Caco-2 (cell line): ENCODE results near the gene ELP6. TPM values are rescaled to one million over a fixed set of nuclear protein-coding genes. Genes with fewer than 3 reads are reported as not detected.
"Not testable (repeated sequence)": the region's sequence is repeated elsewhere in the genome, so short reads cannot be mapped to it uniquely, and the experiment has no call there.

ENCODE experiments used
- BruUV-seq: library from RNA; stranded (reverse); fragments of 400-500 nt; replicated peaks from 2 replicates; lab custom pipeline; 2021; lab: Mats Ljungman, UMichigan
- CTCF ChIA-PET: fragments of 300-600 bp; sonication (Branson Sonifier 250); formaldehyde crosslinking; loops from one replicate; lab custom pipeline; 2022; ENCODE audit warnings: antibody characterized with exemption; lab: Charles Lee
- POLR2A ChIA-PET: fragments of 300-600 bp; sonication (Branson Sonifier 250); formaldehyde crosslinking; loops from one replicate; lab custom pipeline; 2022; ENCODE audit warnings: antibody characterized with exemption; lab: Charles Lee
- DNase-seq, 2 experiments: peaks; one replicate each; pipeline versions ENCODE4 v3.0.0 to v3.0.0-alpha.2; 2020 to 2022
- H3K27me3 ChIP-seq: replicated peaks from 2 replicates; pipeline ENCODE4 v1.6.0; 2011; ENCODE audit warnings: low read length; ENCODE audit not compliant: control insufficient read depth, insufficient read depth
- H3K36me3 ChIP-seq: 2 replicates; pipeline ENCODE4 v1.5.1; 2011; ENCODE audit warnings: low read length; ENCODE audit not compliant: control insufficient read depth, insufficient read depth
- H3K4me1 ChIP-seq: fragments of 250-450 bp; sonication (Bioruptor Pico); 2 replicates; pipeline ENCODE4 v1.5.1; 2020; ENCODE audit warnings: mild to moderate bottlenecking
- H3K4me3 ChIP-seq: 2 replicates; pipeline ENCODE4 v1.5.1; 2011; ENCODE audit warnings: low read depth, mild to moderate bottlenecking, control low read depth, low read length
- H3K9me3 ChIP-seq: fragments of 250-450 bp; sonication (Bioruptor Pico); 2 replicates; pipeline ENCODE4 v1.5.1; 2020; ENCODE audit warnings: mild to moderate bottlenecking, moderate library complexity
- H3K27ac Mint-ChIP-seq: one replicate; pipeline ENCODE4 v1.8.0; 2022; ENCODE audit warnings: mixed read lengths; ENCODE audit not compliant: unreplicated experiment
- H3K27me3 Mint-ChIP-seq: one replicate; pipeline ENCODE4 v1.8.0; 2022; ENCODE audit warnings: mixed read lengths; ENCODE audit not compliant: insufficient read depth, unreplicated experiment
- H3K36me3 Mint-ChIP-seq: one replicate; pipeline ENCODE4 v1.8.0; 2022; ENCODE audit warnings: mild to moderate bottlenecking, mixed read lengths; ENCODE audit not compliant: insufficient read depth, unreplicated experiment
- H3K4me1 Mint-ChIP-seq: one replicate; pipeline ENCODE4 v1.8.0; 2022; ENCODE audit warnings: low read depth, mixed read lengths; ENCODE audit not compliant: unreplicated experiment
- H3K4me3 Mint-ChIP-seq: one replicate; pipeline ENCODE4 v1.8.0; 2022; ENCODE audit warnings: mild to moderate bottlenecking, moderate library complexity, mixed read lengths; ENCODE audit not compliant: unreplicated experiment
- H3K9me3 Mint-ChIP-seq: one replicate; pipeline ENCODE4 v1.8.0; 2022; ENCODE audit warnings: mixed read lengths; ENCODE audit not compliant: unreplicated experiment
- intact Hi-C: fragments of 100-400 bp; cut with micrococcal nuclease; formaldehyde crosslinking; loops from one replicate; pipeline ENCODE4 v1.10.0; 2022; ENCODE audit not compliant: unreplicated experiment
- total RNA-seq: library from RNA; stranded (reverse); gene quantifications from 2 replicates; pipeline ENCODE4 v1.2.3, GENCODE V29; 2022
- TF ChIP-seq, protein P1 (sequence below), 2 experiments: fragments of 200-600 bp in 1 of 2; IDR thresholded peaks; 1 replicate in 1 of 2; 2 replicates in 1 of 2; pipeline versions ENCODE4 v1.5.1 to v1.8.0; 2011 to 2022; ENCODE audit warnings: antibody characterized with exemption in 1 of 2, control low read depth in 1 of 2, inconsistent platforms in 1 of 2, low read depth in 1 of 2, low read length in 1 of 2, mild to moderate bottlenecking in 1 of 2, moderate library complexity in 1 of 2; ENCODE audit not compliant: insufficient read depth in 1 of 2, severe bottlenecking in 1 of 2, unreplicated experiment in 1 of 2

Gene ELP6
- total RNA-seq, 1 experiment from 2014 or later, result 42.0 TPM

DNA sequence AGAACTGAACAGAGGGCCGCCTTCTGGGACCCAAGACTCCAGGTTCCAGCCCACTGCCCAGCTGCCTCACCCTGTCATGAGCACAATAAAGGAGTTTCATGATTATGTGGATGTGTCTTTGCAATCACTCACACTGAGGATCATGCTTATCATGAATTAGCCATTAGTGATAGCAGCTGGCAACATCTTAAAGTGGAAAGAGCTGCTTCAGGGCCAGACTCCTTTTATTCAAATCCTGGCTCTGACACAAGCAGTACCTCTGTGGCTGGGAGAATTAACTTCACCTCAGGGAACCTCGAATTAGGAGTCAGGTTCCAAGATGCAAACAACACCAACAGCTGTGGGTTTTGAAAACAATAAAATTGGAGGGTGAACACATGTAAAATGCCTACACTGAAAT is 31.1 kb downstream of the ELP6 start:
- Histone ChIP-seq H3K9me3 (no peaks in the 10 kb centered on the region), H3K36me3 (no peaks in the 10 kb centered on the region), H3K4me1 (0 out of 2 replicates have a peak, but pooled peaks cover 6% of the 10 kb centered on the region), H3K4me3 (no peak overlapping the region), H3K27me3 (no peaks in the 10 kb centered on the region)
- POLR2A ChIA-PET, result interaction anchor here (0.6 kb wide), 2 partner anchors 18 to 33 kb away, joined by 3 read pairs; no protein-coding TSS in a partner anchor
- TF ChIP-seq, protein P1, sequence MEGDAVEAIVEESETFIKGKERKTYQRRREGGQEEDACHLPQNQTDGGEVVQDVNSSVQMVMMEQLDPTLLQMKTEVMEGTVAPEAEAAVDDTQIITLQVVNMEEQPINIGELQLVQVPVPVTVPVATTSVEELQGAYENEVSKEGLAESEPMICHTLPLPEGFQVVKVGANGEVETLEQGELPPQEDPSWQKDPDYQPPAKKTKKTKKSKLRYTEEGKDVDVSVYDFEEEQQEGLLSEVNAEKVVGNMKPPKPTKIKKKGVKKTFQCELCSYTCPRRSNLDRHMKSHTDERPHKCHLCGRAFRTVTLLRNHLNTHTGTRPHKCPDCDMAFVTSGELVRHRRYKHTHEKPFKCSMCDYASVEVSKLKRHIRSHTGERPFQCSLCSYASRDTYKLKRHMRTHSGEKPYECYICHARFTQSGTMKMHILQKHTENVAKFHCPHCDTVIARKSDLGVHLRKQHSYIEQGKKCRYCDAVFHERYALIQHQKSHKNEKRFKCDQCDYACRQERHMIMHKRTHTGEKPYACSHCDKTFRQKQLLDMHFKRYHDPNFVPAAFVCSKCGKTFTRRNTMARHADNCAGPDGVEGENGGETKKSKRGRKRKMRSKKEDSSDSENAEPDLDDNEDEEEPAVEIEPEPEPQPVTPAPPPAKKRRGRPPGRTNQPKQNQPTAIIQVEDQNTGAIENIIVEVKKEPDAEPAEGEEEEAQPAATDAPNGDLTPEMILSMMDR (IDR thresholded peaks at IDR 0.05; ENCODE audit: insufficient read depth in 1 of 2, low read depth in 1 of 2, low read length in 1 of 2, severe bottlenecking in 1 of 2, unreplicated experiment in 1 of 2), result no peak
- CTCF ChIA-PET, result interaction anchor here (0.6 to 1.5 kb wide), 2 partner anchors 40 to 61 kb away, joined by 4 to 7 read pairs; no protein-coding TSS in a partner anchor
- H3K27ac Mint-ChIP-seq, result no peak overlapping the region
- no peak overlapping the region for H3K4me3 Mint-ChIP-seq
- H3K4me1 Mint-ChIP-seq, result peaks cover 9% of the 10 kb centered on the region
- H3K9me3 Mint-ChIP-seq, result no peaks in the 10 kb centered on the region
- no TSS peak for BruUV-seq
- no peak for DNase-seq
- no peaks in the 10 kb centered on the region for H3K36me3 Mint-ChIP-seq
- no peaks in the 10 kb centered on the region for H3K27me3 Mint-ChIP-seq
- intact Hi-C loops, result no loop called here

DNA sequence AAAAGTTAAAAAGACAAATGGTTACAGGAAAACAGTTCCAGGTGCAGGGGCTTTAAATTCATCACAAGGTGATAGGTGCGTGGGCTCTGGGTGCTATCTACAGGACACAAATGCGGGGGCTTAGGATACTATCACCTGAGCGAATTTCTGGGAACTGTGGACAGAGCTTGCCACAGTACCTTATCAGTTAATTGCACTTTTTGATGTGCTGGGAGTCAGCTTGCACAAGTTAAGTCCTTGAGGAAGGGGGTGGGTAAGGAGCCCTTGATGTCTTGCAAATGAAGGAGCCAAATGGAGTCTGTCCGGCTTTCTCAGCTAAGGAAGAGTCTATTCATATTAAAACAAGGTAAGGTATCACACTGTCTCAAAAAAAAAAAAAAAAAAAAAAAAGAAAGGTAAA is 31.7 kb downstream of the ELP6 start:
- H3K4me1 ChIP-seq, H3K36me3 Mint-ChIP-seq, H3K4me1 Mint-ChIP-seq, H3K9me3 ChIP-seq, H3K27me3 ChIP-seq, intact Hi-C loops, H3K4me3 ChIP-seq, H3K4me3 Mint-ChIP-seq, DNase-seq, H3K27ac Mint-ChIP-seq, H3K9me3 Mint-ChIP-seq, H3K36me3 ChIP-seq, BruUV-seq, H3K27me3 Mint-ChIP-seq: not testable (repeated sequence)
- POLR2A ChIA-PET, result interaction anchor here (0.6 kb wide), 1 partner anchor 19 kb away, joined by 3 read pairs; no protein-coding TSS in a partner anchor
- CTCF ChIA-PET, result interaction anchor here (0.6 to 1.5 kb wide), 2 partner anchors 40 to 61 kb away, joined by 4 to 7 read pairs; no protein-coding TSS in a partner anchor

DNA sequence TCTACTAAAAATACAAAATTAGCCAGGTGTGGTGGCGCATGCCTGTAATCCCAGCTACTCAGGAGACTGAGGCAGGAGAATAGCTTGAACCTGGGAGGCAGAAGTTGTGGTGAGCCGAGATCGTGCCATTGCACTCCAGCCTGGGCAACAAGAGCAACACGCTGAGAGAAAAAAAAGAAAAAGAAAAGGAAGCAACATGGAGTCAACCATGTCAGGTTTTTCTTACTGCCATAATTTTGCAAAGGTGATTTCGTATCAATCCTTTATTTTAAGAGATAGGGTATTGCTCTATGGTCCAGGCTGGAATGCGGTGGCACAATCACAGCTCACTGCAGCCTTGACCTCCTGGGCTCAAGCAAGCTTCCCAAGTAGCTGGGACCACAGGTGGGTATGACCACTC is 33.2 kb downstream of the ELP6 start:
- intact Hi-C loops, POLR2A ChIA-PET, H3K4me1 Mint-ChIP-seq, DNase-seq, H3K4me3 Mint-ChIP-seq, H3K27ac Mint-ChIP-seq, H3K27me3 ChIP-seq, H3K9me3 Mint-ChIP-seq, H3K36me3 ChIP-seq, BruUV-seq, H3K36me3 Mint-ChIP-seq, H3K4me3 ChIP-seq, H3K9me3 ChIP-seq, H3K27me3 Mint-ChIP-seq, H3K4me1 ChIP-seq: not testable (repeated sequence)
- CTCF ChIA-PET, result interaction anchor here (1.3 kb wide), 1 partner anchor 59 kb away, joined by 3 read pairs; no protein-coding TSS in a partner anchor

DNA sequence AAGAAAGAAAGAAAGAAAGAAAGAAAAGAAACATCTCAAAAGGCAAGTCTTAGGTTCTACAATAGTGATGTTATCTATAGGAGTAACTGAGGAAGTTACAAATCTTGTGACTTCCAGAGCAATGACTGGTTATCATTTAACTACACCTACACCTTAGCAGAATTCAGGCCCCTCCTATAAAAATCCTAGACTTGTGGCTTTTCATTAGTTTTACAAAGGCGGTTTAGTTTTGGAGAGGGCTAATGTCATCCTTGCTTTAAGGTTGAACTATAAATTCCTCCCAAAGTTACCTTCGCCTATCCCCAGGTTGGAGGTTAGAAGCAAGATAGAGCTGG is 33.7 kb downstream of the ELP6 start:
- TF ChIP-seq, protein P1 (IDR thresholded peaks at IDR 0.05; ENCODE audit: insufficient read depth in 1 of 2, low read depth in 1 of 2, low read length in 1 of 2, severe bottlenecking in 1 of 2, unreplicated experiment in 1 of 2), result no peak
- ChIA-PET CTCF (interaction anchor here (1.3 kb wide), 1 partner anchor 59 kb away, joined by 3 read pairs; no protein-coding TSS in a partner anchor), POLR2A (no interaction called here)
- intact Hi-C loops, result no loop called here
- no peak for DNase-seq
- H3K4me3 ChIP-seq, result no peak overlapping the region
- Mint-ChIP-seq H3K36me3 (peaks cover 9% of the 10 kb centered on the region), H3K27ac (no peak overlapping the region), H3K4me1 (peaks cover 9% of the 10 kb centered on the region), H3K4me3 (no peak overlapping the region), H3K27me3 (no peaks in the 10 kb centered on the region), H3K9me3 (no peaks in the 10 kb centered on the region)
- 0 out of 2 replicates have a peak, but pooled peaks cover 6% of the 10 kb centered on the region for H3K4me1 ChIP-seq
- no peaks in the 10 kb centered on the region for H3K27me3 ChIP-seq
- BruUV-seq, result no TSS peak
- H3K9me3 ChIP-seq, result no peaks in the 10 kb centered on the region
- H3K36me3 ChIP-seq, result no peaks in the 10 kb centered on the region
